GM19372 (cell line): ENCODE results near the gene C16orf87.
A peak's percentile ranks its signal among the peaks of the same experiment; 100 is the strongest.

Experiments
- ATAC-seq: cut with Tn5 transposase; IDR thresholded peaks from one replicate; pipeline ENCODE4 v1.9.1; 2021; ENCODE audit warnings: mild to moderate bottlenecking, low read depth, moderate library complexity; ENCODE audit not compliant: unreplicated experiment

C16orf87 gene

DNA sequence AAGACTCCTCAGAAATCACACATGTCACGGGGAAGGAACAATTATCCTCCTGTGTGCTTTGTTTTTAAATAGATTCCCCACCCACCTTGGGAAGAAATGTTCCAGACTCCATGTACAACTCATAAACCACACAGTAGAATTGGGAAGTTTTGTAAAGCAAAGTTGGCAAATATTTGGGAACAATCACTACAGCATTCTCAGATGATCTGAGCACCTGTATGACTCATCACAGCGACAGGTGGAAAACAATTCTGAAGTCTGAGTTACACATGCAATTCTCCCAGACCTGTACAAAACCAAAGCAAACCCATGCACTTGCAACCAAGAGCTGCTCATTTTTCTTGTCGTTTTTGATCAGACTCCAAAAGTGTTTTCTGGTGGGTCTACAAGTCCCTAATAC lies 68.4 kb downstream of the C16orf87 start:
- ATAC-seq = no peak

DNA sequence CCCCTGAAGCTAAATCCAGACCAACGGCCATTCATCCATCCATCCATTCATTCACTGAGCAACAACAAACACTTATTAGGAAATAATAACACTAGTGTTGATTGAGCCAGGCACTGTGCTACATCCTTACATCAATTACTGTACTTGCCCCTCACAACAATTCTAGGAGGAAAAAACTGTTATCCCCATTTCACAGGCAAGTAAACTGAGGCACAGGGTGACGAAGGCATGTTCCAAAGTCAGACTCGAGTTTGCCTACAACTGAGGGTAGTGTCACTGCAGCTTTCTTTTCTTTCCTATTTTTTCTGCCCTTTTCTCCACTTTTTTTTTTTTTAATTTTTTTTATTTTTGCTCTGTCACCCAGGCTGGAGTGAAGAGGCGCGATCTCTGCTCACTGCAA lies 71.7 kb downstream of the C16orf87 start:
- no peak for ATAC-seq

DNA sequence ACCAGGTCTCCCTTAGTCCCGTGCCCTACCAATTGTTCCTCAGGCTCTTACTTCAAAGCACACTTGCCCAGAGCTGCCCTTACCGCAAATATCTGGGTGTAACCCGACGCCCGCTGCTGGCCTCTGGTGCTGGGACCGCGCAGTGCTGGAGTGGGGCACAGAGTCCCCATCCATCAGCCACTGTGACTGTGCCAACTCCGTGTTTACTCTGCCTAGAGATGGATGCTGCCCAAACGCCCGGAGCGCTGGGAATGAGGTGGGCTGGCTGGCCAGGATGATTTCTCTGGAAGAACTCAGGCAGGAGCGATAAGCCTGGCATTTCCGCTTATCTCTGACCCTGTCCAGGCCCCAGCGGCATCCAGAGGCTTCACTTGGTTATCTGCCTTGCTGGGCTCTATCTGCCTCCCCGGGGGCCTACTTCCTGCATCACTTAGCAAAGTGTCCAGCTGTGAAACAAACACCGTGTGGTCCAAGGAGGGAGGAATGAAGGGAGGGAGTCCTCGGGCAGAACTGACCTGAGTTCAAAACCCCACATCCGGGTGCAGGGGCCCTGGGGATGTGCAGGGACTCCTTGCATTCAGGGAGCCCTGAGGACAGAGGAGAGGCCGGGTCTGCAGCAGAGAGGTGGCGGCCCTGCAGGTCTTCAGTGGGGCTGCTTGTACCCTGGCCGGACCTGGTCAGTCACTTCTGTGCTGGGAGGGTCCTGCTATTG lies 73.5 kb downstream of the C16orf87 start:
- no peak for ATAC-seq

DNA sequence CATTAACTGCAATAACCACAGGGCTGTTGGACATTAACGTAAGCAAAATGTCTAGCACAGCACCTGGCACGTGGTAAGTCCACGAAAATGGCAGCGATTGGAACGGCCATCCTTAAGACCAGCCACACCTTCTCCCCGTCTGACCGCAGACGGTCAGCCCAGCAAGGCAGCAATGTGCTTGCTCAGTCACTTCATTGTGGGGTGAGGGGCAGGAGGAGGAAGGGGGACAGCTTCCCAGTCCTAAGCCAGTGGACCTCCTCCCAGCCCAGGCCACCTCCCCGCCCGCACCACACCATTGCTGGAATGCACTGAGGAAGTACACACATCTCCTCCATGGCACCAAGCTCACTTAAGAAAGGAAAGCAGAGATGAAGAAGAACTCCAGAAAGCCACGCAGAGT lies 74.2 kb downstream of the C16orf87 start:
- no peak for ATAC-seq

DNA sequence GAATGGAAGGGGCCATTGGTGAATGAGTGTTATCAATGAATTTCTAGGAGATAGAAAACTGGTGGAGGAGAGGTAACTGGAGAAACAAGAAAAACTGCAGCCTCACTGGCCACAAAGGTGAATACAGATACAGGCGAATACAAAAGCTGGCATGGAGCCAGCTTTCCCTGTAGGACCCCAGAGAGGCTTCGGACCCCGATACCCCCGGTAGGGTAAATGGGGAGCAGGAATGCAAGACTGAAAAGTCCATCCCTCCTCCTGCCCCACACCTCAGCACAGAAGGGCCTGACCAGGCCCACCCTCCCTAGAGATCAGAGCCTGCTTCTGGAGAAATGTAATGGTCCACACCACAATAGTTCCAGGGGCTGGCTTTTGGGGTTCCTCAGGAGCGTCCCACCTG lies 78.0 kb downstream of the C16orf87 start:
- ATAC-seq = no peak

DNA sequence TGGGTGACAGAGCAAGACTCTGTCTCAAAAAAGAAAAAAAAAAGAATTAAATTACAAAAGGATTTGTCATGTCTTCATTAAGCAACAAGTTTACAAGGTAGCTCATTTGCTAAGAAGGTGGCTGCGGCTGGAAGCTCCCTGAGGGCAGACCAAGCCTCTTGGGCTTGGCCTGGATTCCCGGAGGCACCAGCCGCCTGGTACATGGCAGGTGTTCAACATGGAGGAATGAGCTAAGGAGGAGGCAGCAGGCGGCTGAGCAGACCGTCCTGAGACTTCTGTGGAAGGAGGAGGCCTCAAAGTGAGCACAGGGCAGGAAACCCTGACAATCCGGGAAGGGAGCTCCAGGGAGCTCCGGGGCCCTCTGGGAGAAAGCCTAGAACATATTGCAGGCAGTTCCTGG lies 79.6 kb downstream of the C16orf87 start:
- no peak for ATAC-seq

DNA sequence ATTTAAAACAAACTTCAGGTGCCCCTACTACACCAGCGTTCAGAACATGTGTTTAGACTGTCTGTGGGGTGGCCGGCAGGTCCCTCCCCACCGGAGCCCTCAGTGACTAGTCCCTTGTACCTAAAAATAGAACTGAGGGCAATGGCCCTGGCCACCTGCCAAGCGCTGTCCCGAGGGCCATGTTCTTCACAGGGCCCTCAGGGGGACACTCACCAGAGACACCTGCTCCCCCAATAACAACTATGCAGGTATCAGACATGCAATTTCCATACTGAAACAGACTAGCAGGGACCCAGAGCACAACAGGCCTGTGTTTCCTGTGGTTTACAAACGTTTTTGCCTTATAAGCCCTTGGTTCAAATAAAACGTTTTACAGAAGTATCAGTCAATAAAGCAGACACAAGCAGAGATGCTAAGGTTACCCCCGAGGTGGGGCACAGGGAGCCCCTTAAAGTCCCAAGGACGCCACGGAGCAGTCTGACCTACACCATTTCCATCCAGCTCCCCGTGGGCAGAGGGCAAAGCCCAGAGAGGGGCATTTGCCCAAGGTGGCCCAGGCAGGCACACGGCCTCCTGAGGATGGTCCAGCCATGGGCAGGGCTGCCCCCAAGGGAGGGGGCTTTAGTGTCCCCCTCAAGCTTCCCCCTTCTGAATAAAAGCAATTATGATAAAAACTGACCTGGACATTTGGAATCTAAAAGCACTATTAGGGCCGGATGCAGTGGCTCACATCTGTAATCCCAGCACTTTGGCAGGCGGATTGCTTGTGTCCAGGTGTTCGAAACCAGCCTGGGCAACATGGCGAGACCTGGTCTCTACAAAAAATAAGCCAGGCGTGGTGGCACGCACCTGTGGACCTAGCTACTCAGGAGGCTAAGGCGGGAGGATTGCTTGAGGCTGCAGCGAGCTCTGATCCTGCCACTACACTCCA lies 81.9 kb downstream of the C16orf87 start:
- peak; percentile 60 for ATAC-seq

DNA sequence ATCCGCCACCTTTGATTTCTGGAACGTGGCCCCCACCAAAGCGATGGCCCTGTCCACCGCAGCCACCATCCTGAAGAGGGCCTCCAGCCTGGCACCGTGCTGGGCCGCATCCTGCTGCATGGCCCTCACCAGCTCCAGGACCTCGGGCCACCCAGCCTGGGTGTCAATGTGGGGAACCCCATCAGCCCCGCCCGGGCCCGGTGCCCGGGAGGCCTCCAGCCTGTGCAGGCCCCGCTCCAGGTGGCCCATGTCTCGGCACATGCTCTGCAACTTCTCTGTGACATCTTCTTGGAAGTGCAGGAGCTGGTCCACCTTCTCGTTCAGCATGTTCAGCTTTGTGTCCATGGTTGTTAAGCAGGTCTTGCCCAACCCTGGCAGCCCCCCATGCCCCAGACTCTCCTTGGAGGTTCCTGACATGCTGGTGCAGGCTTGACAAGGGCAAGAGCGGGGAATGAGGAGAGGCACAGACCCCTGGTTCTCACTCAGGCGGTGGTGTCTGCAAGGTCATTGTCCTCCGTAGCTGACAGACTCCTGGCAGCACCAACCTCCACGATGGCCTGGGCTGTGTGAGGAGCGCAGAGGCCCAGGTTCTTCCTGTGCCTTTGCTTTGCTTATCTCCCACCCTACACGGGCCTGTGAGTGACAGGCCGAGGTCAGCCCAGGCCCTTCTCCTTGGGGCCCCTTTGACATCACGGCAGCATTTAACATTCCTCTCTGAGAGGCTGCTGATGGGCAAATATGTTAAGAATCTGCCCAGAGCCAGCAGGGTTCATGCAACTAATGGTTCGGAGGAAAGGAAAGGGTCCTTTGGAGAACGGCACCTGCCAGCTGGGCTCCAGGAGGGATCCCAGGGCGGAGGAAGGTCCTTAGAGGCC lies 83.0 kb downstream of the C16orf87 start, which contains the start of gene MYLK3:
Gene MYLK3 (minus strand): TSS at position 568 of the 875 bp plus-strand sequence. CDS start 151 bp downstream, at position 417.
- ATAC-seq = no peak

DNA sequence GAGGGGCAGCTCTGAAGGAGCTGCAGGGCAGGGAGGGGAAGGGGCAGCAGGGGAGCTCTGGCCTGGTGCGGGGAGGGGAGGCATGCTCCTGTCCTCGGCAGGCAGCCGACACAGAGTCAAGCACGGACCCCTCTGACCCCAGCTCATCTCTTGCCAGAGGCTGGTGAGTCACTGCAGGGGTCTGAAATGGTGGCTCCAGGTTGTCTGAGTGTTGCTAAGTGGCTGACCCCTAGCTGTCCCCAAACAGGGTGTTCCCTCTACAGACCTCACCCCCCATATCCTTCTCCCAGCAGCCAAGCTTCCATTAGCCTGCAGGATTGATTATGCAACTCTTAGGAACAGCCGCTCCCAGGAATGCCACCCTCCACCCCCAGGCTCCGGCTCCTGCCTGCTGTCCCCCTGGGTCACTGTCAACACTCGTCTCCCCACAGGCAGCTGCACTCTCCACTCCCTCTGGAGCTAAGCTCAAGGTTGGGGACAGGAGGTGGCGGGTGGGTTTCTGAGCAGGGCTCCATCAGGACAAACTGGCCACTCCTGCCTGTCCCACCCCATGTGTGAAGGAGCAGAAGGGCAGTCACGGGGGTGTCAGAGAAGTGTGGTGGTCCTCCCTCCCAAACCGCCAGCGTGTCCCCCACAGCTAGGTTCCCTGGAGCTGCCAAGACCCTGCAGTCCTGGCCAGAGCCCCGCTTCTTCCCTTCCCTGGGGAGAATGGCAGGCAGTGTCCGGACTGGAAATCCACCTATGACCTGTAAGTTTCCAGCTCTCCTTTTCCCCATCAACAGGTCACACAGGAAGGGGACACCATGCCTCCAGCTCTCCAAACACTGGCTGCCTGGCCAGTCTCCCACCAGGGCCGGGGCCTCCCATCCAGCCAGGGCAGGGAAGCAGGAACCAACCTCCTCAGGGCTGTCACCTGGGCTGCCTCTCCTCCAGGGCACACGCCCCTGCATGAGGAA lies 83.9 kb downstream of the C16orf87 start:
- no peak for ATAC-seq
